Ectodermal cell (in vitro differentiated cells): Measurements from ENCODE around the gene PYY.

Experiments
- H3K27ac ChIP-seq: 2 replicates; pipeline ENCODE4 v1.7.0; 2013; ENCODE audit warnings: mild to moderate bottlenecking, low read depth, low read length; ENCODE audit not compliant: insufficient read depth, poor library complexity, severe bottlenecking
- H3K27me3 ChIP-seq: 2 replicates; pipeline ENCODE4 v1.7.0; 2013; ENCODE audit warnings: mild to moderate bottlenecking, low read length; ENCODE audit not compliant: insufficient read depth, control insufficient read depth, poor library complexity, severe bottlenecking
- H3K36me3 ChIP-seq: one replicate; pipeline ENCODE4 v1.7.0; 2013; ENCODE audit warnings: low read length; ENCODE audit not compliant: control insufficient read depth, insufficient read depth
- H3K4me1 ChIP-seq: one replicate; pipeline ENCODE4 v1.7.0; 2013; ENCODE audit warnings: low read length; ENCODE audit not compliant: control insufficient read depth, insufficient read depth
- H3K4me3 ChIP-seq: 2 replicates; pipeline ENCODE4 v1.7.0; 2013; ENCODE audit warnings: low read depth, low read length, control low read depth; ENCODE audit not compliant: insufficient read depth
- H3K9me3 ChIP-seq: 2 replicates; pipeline ENCODE4 v1.7.0; 2013; ENCODE audit warnings: mild to moderate bottlenecking, low read length, moderate library complexity; ENCODE audit not compliant: control insufficient read depth
- WGBS, 2 experiments: methylation state at CpG; one replicate each; pipeline ENCODE4 v1.1.7; 2013; ENCODE audit warnings: missing lambda C conversion rate in 2 of 2; 5-methylcytosine and 5-hydroxymethylcytosine counted together

Gene PYY

DNA sequence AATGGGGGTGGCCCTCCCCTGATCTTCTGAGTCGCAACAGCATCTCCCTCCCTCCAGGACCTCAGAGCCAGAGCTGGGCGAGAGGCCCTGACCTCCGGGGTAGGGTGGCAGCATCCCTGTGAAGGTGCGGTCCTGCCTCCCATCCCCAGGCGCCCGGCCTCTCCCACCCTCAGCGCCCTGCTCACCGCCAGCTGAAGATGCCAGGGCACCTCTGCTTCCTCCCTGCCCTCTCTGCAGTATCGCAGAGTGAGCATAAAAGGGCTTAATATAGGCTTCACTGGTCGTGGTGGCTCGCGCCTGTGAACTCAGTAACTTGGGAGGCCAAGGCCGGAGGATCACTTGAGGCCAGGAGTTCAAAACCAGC is 35.7 kb downstream of the PYY start:
- Histone ChIP-seq H3K36me3 (no peaks in the 10 kb centered on the region), H3K27ac (no peak overlapping the region), H3K4me1 (peaks cover 6% of the 10 kb centered on the region), H3K4me3 (no peak overlapping the region), H3K27me3 (no peaks in the 10 kb centered on the region), H3K9me3 (no peaks in the 10 kb centered on the region)
- WGBS, 2 experiments: 86 to 91% methylated on average over 13 of the region's 13 CpGs

DNA sequence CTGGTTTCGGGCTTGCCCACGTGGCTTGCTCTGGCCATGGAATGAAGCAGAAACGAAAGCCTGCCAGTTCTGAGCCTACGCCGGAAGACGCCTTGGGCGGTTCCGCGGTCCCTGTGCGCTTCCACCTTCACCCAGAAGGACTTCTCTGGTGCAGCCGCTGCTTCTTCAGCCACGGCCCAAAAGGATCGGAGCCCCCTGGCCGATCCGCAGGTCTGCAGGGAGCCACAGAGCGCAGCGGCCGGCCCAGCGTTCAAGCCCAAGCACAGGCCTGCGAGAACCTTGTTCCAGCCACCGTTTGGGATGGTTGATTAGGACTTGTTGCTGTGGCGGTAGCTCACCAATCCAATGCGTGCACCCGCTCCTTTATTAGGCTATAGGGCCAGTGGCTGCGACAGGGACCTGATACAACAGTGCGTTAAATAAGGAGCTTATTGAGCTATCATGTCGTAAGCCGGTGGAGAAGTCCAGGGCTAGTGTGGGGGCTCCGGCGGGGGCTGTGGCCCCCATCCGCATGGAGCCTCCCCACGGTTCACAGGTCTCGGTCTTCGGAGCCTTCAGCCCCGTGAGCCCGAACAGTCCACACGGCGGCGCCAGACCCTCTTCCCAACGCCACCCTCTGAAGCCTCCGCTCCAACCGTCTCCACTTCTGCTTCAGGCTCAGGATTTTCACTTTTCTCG is 36.3 kb downstream of the PYY start:
- H3K4me3 ChIP-seq: no peak overlapping the region
- no peak overlapping the region for H3K27ac ChIP-seq
- no peaks in the 10 kb centered on the region for H3K27me3 ChIP-seq
- H3K36me3 ChIP-seq: no peaks in the 10 kb centered on the region
- peaks cover 6% of the 10 kb centered on the region for H3K4me1 ChIP-seq
- H3K9me3 ChIP-seq: no peaks in the 10 kb centered on the region
- 78 to 79% methylated on average over 43 of the region's 43 CpGs for WGBS, 2 experiments

DNA sequence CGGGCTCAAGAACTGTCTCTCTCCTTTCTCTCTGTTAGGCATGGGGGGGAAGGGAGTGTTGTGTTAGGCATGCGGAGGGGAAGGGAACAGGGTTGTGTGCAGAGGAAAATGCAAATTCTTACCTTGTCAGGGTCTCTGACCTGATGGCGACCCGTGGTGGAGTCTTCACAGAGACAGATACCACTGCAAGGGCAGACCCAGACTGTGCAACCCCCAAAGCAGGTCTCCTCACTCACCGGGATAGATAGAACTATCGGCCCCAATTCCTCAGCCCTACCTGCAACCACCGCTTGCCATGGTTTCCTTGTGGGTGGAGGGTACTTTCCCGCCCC is 36.8 kb downstream of the PYY start:
- 94% methylated on average over 8 of the region's 8 CpGs for WGBS, 2 experiments

DNA sequence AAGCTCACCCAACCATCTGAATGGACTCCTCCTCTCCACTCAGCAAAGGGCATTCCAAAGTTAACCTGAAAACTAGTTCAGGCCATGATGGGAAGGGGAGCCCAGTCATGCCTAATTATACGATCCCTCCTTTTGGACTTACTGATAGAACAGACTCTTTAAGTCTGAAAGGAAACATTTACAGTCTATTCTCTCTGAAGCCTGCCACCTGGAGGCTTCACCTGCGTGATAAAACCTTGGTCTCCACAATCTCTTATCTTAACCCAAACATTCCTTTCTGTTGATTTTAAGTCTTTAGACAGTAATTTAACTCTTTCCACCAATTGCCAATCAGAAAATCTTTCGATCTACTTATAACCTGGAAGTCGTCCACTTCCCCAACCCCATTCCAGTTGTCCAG is 37.4 kb downstream of the PYY start:
- no peak overlapping the region for H3K27ac ChIP-seq
- 88% methylated on average over 4 of the region's 4 CpGs for WGBS, 2 experiments
- no peak overlapping the region for H3K4me3 ChIP-seq
- peaks cover 6% of the 10 kb centered on the region for H3K4me1 ChIP-seq
- no peaks in the 10 kb centered on the region for H3K36me3 ChIP-seq
- no peaks in the 10 kb centered on the region for H3K9me3 ChIP-seq
- no peaks in the 10 kb centered on the region for H3K27me3 ChIP-seq

More for the DNA sequence above, 36.8 kb downstream of the PYY start:
- Histone ChIP-seq H3K4me3 (no peak overlapping the region), H3K27ac (no peak overlapping the region), H3K36me3 (no peaks in the 10 kb centered on the region), H3K27me3 (no peaks in the 10 kb centered on the region), H3K9me3 (no peaks in the 10 kb centered on the region), H3K4me1 (peaks cover 6% of the 10 kb centered on the region)

DNA sequence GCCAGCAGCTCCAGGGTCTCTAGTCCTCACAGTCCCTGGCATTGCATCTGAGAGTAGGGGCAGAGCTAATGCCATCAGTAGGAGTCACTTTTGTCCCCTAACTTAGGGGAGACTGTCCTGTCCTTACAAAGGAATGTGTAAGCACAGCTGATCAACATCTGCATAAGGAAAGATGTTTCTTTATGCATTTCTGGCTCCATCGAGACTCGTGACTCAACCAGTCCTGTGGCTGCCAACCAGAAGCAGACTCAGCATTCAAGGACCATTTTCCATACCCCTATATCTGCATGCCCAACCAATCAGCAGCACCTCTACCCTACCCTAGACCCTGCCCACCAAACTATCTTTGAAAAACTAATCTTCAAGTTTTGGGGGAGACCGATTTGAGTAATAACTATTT is 38.2 kb downstream of the PYY start:
- no peak overlapping the region for H3K27ac ChIP-seq
- no peaks in the 10 kb centered on the region for H3K36me3 ChIP-seq
- H3K4me3 ChIP-seq: no peak overlapping the region
- H3K9me3 ChIP-seq: no peaks in the 10 kb centered on the region
- no peaks in the 10 kb centered on the region for H3K27me3 ChIP-seq
- H3K4me1 ChIP-seq: peaks cover 6% of the 10 kb centered on the region
- WGBS, 2 experiments: 86 to 90% methylated on average over 3 of the region's 3 CpGs

DNA sequence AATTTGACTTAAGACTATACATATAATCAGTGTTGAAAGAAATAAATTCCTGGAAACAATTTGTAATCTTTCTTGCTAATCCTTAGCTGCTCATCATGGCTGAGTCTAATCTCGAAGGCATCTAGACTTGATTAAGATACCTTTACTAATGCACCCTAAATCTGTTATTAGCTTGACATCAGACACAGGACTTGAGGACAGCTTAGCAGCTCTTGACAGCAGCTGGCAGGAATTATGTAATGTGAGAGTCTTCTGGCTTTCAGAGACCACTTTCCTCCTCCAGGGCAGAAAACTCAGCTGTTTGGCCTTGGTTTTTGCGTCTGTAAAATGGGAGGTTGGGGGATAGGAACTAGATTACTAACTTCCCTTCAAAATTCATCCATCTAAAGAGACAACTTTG is 39.3 kb downstream of the PYY start:
- Histone ChIP-seq H3K27ac (no peak overlapping the region), H3K4me1 (peaks cover 6% of the 10 kb centered on the region), H3K9me3 (no peaks in the 10 kb centered on the region), H3K27me3 (no peaks in the 10 kb centered on the region), H3K4me3 (no peak overlapping the region), H3K36me3 (no peaks in the 10 kb centered on the region)
- WGBS, 2 experiments: 91 to 96% methylated on average over 1 to 2 of the region's 2 CpGs

DNA sequence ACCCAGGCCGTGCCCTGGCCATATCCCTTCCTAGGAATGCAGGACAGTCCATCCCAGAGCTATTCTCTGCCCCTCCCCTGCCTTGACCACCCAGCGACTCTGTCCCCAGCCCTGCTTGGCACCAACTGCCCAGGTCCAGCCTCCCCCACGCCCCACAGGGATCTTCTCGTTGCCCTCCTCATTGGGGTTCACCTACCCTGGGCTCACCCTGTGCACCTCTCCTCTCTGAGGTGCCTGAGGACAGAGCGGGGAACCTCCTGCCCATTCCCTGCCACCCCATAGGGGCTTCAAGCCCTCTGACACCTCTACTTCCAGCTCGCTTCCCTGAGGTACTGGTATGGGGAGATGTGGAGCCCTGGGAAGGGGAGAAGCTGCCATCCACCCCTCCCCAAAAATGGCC is 40.2 kb downstream of the PYY start:
- peaks cover 1% of the 10 kb centered on the region for H3K27me3 ChIP-seq
- WGBS, 2 experiments: 90 to 93% methylated on average over 6 of the region's 6 CpGs
- H3K27ac ChIP-seq: no peak overlapping the region
- H3K4me3 ChIP-seq: no peak overlapping the region
- H3K36me3 ChIP-seq: no peaks in the 10 kb centered on the region
- H3K4me1 ChIP-seq: peaks cover 7% of the 10 kb centered on the region
- H3K9me3 ChIP-seq: no peaks in the 10 kb centered on the region

DNA sequence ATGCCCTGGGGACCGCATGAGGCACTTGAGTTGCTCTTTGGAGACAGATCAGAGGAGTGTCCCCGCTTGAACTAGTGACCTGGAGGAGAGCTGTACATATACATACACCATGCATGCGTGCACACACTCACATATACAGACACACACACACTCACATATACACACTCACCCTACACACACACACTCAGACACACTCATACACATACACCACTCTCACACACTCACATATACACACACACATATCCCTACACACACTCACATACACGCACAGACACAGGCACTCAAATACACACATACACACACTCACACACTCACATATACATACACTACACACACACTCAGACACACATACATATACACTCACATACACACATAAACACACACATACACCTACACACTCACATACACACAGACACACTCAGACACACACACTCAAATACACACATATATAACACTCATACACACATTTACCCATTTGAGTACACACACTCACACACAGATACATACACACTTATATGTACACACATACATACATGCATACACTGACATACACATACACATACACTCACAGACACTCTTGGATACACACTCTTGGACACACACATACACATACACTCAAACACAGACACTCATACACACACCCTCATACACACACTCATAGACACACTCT is 41.0 kb downstream of the PYY start:
- Histone ChIP-seq H3K27me3 (peaks cover 4% of the 10 kb centered on the region), H3K9me3 (no peaks in the 10 kb centered on the region), H3K36me3 (no peaks in the 10 kb centered on the region), H3K4me1 (peaks cover 10% of the 10 kb centered on the region), H3K4me3 (no peak overlapping the region), H3K27ac (no peak overlapping the region)
- WGBS, 2 experiments: 60 to 61% methylated on average over 4 of the region's 4 CpGs

DNA sequence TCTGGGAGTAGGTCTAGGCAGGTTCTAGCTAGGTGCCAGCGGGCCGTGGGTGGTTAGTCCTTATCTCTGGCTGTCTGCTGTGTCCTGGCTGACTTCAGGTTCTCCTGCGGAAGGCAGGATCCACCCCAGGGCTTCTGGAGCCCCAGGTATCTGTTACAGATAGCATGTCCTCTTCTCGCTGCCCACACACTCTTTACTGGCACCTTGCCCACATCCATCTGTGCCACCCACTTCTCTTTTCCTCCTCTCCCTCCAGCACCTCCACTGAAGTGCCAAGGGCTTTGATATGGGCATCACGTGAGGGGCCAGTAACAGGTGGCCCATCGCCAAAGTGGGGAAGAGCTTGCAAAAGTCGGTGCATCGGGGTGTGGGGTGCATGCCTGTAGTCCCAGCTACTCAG is 41.8 kb downstream of the PYY start:
- 90 to 92% methylated on average over 8 of the region's 8 CpGs for WGBS, 2 experiments
- Histone ChIP-seq H3K9me3 (no peaks in the 10 kb centered on the region), H3K4me1 (peaks cover 10% of the 10 kb centered on the region), H3K27ac (no peak overlapping the region), H3K4me3 (no peak overlapping the region), H3K27me3 (peaks cover 4% of the 10 kb centered on the region), H3K36me3 (no peaks in the 10 kb centered on the region)

DNA sequence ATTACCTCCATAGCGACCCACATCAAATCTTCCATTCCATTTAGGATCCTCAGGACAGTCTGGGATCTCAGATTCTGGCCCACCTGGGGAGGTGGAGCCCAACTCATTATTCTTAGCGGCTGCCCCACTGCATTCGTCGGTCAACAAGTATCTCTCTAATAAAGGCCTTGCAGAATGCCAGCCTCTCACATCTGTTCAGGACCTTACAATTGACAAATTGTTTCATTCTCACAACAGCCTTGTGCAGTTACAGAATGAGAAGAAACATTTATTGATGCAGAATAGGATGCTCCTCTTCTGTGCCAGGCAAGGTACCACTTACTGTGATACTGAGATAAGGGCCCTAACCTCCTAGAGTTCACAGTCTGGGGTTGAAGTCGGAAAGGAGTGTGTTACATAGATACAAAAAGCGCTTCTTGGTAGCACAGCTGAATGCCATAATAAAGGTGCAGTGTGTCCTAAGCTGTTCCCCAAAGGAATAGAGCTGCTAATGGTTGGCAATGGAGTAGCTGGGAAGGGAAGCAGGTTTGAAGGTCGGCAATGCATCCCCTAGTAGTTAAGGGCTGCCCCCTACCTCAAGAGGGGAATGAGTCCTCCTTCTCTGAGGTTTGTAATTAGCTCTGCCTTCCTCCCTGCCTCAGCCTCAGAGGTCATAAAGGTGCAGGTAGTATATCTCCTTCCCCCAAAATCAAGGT is 44.1 kb downstream of the PYY start:
- peaks cover 20% of the 10 kb centered on the region for H3K4me1 ChIP-seq
- WGBS, 2 experiments: 67 to 76% methylated on average over 7 of the region's 7 CpGs
- H3K9me3 ChIP-seq: no peaks in the 10 kb centered on the region
- H3K27ac ChIP-seq: no peak overlapping the region
- H3K4me3 ChIP-seq: no peak overlapping the region
- H3K27me3 ChIP-seq: peaks cover 4% of the 10 kb centered on the region
- no peaks in the 10 kb centered on the region for H3K36me3 ChIP-seq
